GM18867 (cell line): ENCODE results near the gene SKIC2.

Source experiments
- ATAC-seq: cut with Tn5 transposase; IDR thresholded peaks from one replicate; pipeline ENCODE4 v1.9.1; 2021; ENCODE audit warnings: mild to moderate bottlenecking, moderate library complexity; ENCODE audit not compliant: unreplicated experiment

SKIC2 gene

GRCh38 chr6:31945154-31945506 is 13.8 kb upstream of the SKIC2 start:
- no peak for ATAC-seq

- no peak for ATAC-seq
These were observed 13.2 kb upstream of the SKIC2 start, which contains the start of gene CFB for GRCh38 chr6:31945507-31946369. CFB (plus strand) TSS chr6:31946095; CDS start chr6:31946222, 127 bp downstream.

- no peak for ATAC-seq
These were observed 12.5 kb upstream of the SKIC2 start for GRCh38 chr6:31946370-31946885.

- no peak for ATAC-seq
These were observed 11.8 kb upstream of the SKIC2 start for GRCh38 chr6:31947070-31947675.

GRCh38 chr6:31947864-31948263 is 11.1 kb upstream of the SKIC2 start:
- ATAC-seq: no peak

- ATAC-seq: no peak
These were observed 10.7 kb upstream of the SKIC2 start for GRCh38 chr6:31948306-31948705.

- ATAC-seq: no peak
These were observed 10.1 kb upstream of the SKIC2 start for GRCh38 chr6:31948753-31949413.

GRCh38 chr6:31949926-31950548 is 8.9 kb upstream of the SKIC2 start:
- ATAC-seq: no peak

GRCh38 chr6:31952140-31952805 is 6.7 kb upstream of the SKIC2 start:
- no peak for ATAC-seq

GRCh38 chr6:31952890-31953289 is 6.1 kb upstream of the SKIC2 start:
- ATAC-seq: no peak

- no peak for ATAC-seq
These were observed 4.5 kb upstream of the SKIC2 start for GRCh38 chr6:31954511-31954910.

GRCh38 chr6:31956796-31957195 is 2.2 kb upstream of the SKIC2 start:
- no peak for ATAC-seq

- ATAC-seq: no peak
These were observed 599 bp upstream of the SKIC2 start for GRCh38 chr6:31958412-31958740.

GRCh38 chr6:31961616-31962015 is 2.6 kb downstream of the SKIC2 start:
- ATAC-seq: no peak

- no peak for ATAC-seq
These were observed 4.9 kb downstream of the SKIC2 start for GRCh38 chr6:31963921-31964320.

GRCh38 chr6:31965700-31966099 is 6.7 kb downstream of the SKIC2 start:
- ATAC-seq: no peak

- no peak for ATAC-seq
These were observed 7.5 kb downstream of the SKIC2 start for GRCh38 chr6:31966506-31966905.

GRCh38 chr6:31966997-31967925 is 8.3 kb downstream of the SKIC2 start:
- ATAC-seq: no peak

GRCh38 chr6:31967926-31968320 is 8.9 kb downstream of the SKIC2 start:
- no peak for ATAC-seq

GRCh38 chr6:31968326-31968725 is 9.4 kb downstream of the SKIC2 start:
- no peak for ATAC-seq
